DOHH2 (cell line): ENCODE results near the gene ANKRD7.
A peak's percentile ranks its signal among the peaks of the same experiment; 100 is the strongest.

ENCODE experiments used
- H3F3A ChIP-seq: fragments of 200-600 bp; sonication (generic), shearing (Covaris generic); 2 replicates; pipeline ENCODE4 v1.6.0; 2016; ENCODE audit warnings: antibody characterized with exemption, mild to moderate bottlenecking; ENCODE audit not compliant: control insufficient read depth, insufficient read depth
- H3K27ac ChIP-seq: fragments of 200-600 bp; sonication (generic); 2 replicates; pipeline ENCODE4 v1.5.1; 2014; ENCODE audit warnings: low read depth, mild to moderate bottlenecking, low read length, moderate library complexity
- H3K27me3 ChIP-seq: fragments of 200-600 bp; sonication (generic); 2 replicates; pipeline ENCODE4 v1.6.1; 2014; ENCODE audit warnings: mild to moderate bottlenecking, low read length, mixed read lengths; ENCODE audit not compliant: control insufficient read depth
- H3K36me3 ChIP-seq: fragments of 200-600 bp; sonication (generic); 2 replicates; pipeline ENCODE4 v1.6.1; 2014; ENCODE audit warnings: mild to moderate bottlenecking, low read length, moderate library complexity, mixed read lengths; ENCODE audit not compliant: control insufficient read depth
- H3K4me1 ChIP-seq: fragments of 200-600 bp; sonication (generic); 2 replicates; pipeline ENCODE4 v1.6.1; 2014; ENCODE audit warnings: mild to moderate bottlenecking, low read length, mixed read lengths; ENCODE audit not compliant: control insufficient read depth
- H3K4me2 ChIP-seq: fragments of 200-600 bp; sonication (generic); 2 replicates; pipeline ENCODE4 v1.6.0; 2014; ENCODE audit warnings: mild to moderate bottlenecking, low read length, moderate library complexity
- H3K4me3 ChIP-seq: fragments of 200-600 bp; sonication (generic); 2 replicates; pipeline ENCODE4 v1.5.1; 2014; ENCODE audit warnings: mild to moderate bottlenecking, low read length, mixed read lengths
- H3K79me2 ChIP-seq: fragments of 200-600 bp; sonication (generic); 2 replicates; pipeline ENCODE4 v1.6.1; 2014; ENCODE audit warnings: mild to moderate bottlenecking, low read length, mixed read lengths; ENCODE audit not compliant: control insufficient read depth
- H3K9me2 ChIP-seq: fragments of 200-600 bp; sonication (generic); replicated peaks from 2 replicates; pipeline ENCODE4 v1.6.1; 2014; ENCODE audit warnings: mild to moderate bottlenecking, low read length, mixed read lengths; ENCODE audit not compliant: control insufficient read depth
- H3K9me3 ChIP-seq: fragments of 200-600 bp; sonication (generic); 2 replicates; pipeline ENCODE4 v1.6.1; 2014; ENCODE audit warnings: antibody characterized with exemption, low read length, mixed read lengths; ENCODE audit not compliant: control insufficient read depth, insufficient read depth
- H4K20me1 ChIP-seq: fragments of 200-600 bp; sonication (generic); 2 replicates; pipeline ENCODE4 v1.6.0; 2014; ENCODE audit warnings: low read depth, mild to moderate bottlenecking, antibody characterized with exemption, low read length, moderate library complexity; ENCODE audit not compliant: control insufficient read depth, insufficient read depth
- EZH2phosphoT487 ChIP-seq: fragments of 200-600 bp; sonication (generic); IDR thresholded peaks from 2 replicates; pipeline ENCODE4 v1.6.1; 2017; ENCODE audit warnings: borderline replicate concordance, mild to moderate bottlenecking, antibody characterized with exemption, low read length, moderate library complexity, mixed read lengths
- TF ChIP-seq, protein P1 (sequence below): fragments of 200-600 bp; sonication (generic); IDR thresholded peaks from one replicate; pipeline ENCODE4 v1.5.1; 2014; ENCODE audit warnings: antibody characterized with exemption, mild to moderate bottlenecking, low read depth, low read length; ENCODE audit not compliant: poor library complexity, severe bottlenecking

ANKRD7 gene

DNA sequence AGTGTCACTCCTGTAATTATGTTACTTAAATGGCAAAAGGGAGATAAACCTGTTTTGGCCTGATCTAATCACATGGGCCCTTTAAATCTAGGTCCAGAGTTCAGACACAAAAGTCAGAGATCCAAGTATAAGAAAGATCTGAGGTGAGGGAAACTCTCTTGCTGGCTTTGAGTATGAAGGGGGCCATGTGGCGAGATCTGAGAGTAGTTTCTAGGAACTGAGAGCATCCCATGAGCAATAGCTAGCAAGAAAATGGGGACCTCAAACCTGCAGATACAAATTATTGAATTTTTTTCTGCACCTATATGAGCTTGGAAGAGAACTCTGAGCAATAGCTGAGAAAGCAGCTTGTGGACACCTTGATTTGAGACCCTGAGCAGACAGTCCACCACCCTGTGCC, 27.6 kb downstream of the ANKRD7 start:
- Histone ChIP-seq H3K4me3 (no peak overlapping the region), H3K27me3 (peaks cover 8% of the 10 kb centered on the region), H3F3A (no peaks in the 10 kb centered on the region), H4K20me1 (no peaks in the 10 kb centered on the region), H3K27ac (no peak overlapping the region), H3K4me2 (no peak overlapping the region), H3K9me3 (no peaks in the 10 kb centered on the region), H3K4me1 (no peaks in the 10 kb centered on the region), H3K79me2 (no peaks in the 10 kb centered on the region), H3K9me2 (no peaks in the 10 kb centered on the region), H3K36me3 (no peaks in the 10 kb centered on the region)
- TF ChIP-seq, protein P1, sequence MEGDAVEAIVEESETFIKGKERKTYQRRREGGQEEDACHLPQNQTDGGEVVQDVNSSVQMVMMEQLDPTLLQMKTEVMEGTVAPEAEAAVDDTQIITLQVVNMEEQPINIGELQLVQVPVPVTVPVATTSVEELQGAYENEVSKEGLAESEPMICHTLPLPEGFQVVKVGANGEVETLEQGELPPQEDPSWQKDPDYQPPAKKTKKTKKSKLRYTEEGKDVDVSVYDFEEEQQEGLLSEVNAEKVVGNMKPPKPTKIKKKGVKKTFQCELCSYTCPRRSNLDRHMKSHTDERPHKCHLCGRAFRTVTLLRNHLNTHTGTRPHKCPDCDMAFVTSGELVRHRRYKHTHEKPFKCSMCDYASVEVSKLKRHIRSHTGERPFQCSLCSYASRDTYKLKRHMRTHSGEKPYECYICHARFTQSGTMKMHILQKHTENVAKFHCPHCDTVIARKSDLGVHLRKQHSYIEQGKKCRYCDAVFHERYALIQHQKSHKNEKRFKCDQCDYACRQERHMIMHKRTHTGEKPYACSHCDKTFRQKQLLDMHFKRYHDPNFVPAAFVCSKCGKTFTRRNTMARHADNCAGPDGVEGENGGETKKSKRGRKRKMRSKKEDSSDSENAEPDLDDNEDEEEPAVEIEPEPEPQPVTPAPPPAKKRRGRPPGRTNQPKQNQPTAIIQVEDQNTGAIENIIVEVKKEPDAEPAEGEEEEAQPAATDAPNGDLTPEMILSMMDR: no peak

DNA sequence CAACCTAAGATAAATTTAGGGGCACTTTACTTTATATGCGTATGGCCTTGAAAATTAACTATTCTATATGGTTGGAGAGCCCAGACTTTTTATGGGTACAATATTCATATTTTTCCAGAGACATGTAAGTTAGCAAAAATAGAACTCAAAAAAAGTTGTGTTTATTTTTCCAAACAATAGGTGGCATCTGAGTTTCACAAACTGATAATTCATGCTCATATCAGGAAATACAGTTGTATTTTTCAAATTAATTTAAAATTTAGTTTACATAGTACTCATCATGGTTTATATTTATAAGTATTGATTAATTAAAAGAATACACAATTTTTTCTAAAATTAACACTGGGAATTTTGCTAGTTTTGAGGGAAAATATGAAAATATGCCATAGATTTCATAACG, 34.6 kb downstream of the ANKRD7 start:
- no peaks in the 10 kb centered on the region for H3K9me2 ChIP-seq
- peaks cover 2% of the 10 kb centered on the region for H3K27me3 ChIP-seq
- TF ChIP-seq, protein P1: peak; percentile 20
- TF ChIP-seq EZH2phosphoT487: no peak
- no peaks in the 10 kb centered on the region for H3F3A ChIP-seq
- no peaks in the 10 kb centered on the region for H3K36me3 ChIP-seq
- H4K20me1 ChIP-seq: no peaks in the 10 kb centered on the region
- H3K27ac ChIP-seq: no peak overlapping the region
- H3K79me2 ChIP-seq: no peaks in the 10 kb centered on the region
- no peak overlapping the region for H3K4me2 ChIP-seq
- no peaks in the 10 kb centered on the region for H3K9me3 ChIP-seq
- H3K4me1 ChIP-seq: no peaks in the 10 kb centered on the region
- H3K4me3 ChIP-seq: no peak overlapping the region

DNA sequence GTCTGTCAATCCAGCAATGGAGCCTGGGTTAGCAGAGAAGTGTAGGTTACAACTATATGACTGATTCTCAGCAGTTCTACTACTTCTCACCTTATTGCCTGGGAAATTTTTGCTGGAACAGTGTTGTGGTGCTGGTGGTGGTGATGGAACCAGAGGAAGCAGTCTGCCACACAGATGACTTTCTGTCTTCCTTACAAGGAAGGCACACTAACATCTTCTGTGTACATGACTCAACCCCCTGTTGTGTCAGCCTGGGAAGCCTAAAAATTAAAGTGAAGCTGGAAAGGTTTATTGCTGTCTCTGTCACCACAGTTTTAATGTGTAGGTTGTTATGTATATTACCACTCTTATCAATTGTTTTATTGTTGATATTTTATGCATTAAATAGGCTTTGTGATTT, 40.3 kb downstream of the ANKRD7 start:
- H3K36me3 ChIP-seq: no peaks in the 10 kb centered on the region
- H3K4me1 ChIP-seq: no peaks in the 10 kb centered on the region
- H4K20me1 ChIP-seq: no peaks in the 10 kb centered on the region
- H3K27ac ChIP-seq: no peak overlapping the region
- no peaks in the 10 kb centered on the region for H3K9me3 ChIP-seq
- H3F3A ChIP-seq: no peaks in the 10 kb centered on the region
- no peak overlapping the region for H3K4me3 ChIP-seq
- H3K79me2 ChIP-seq: no peaks in the 10 kb centered on the region
- peaks cover 12% of the 10 kb centered on the region for H3K27me3 ChIP-seq
- no peak for TF ChIP-seq EZH2phosphoT487
- TF ChIP-seq, protein P1: no peak
- no peak overlapping the region for H3K4me2 ChIP-seq
- H3K9me2 ChIP-seq: no peaks in the 10 kb centered on the region
